ENCODE measurements around the gene SLC16A13. TPM values are rescaled to one million over a fixed set of nuclear protein-coding genes. Genes with fewer than 3 reads are reported as not detected.
"Not testable (repeated sequence)": the region's sequence is repeated elsewhere in the genome, so short reads cannot be mapped to it uniquely, and the experiment has no call there.

SLC16A13 gene
- total RNA-seq, 6 experiments from 2014 or later: 1.6 to 3.4 (median 1.9) TPM

GRCh38 chr17:7084088-7084487 lies 48.3 kb downstream of the SLC16A13 start:
- H3K36me3 Mint-ChIP-seq (ENCODE audit: low read depth): no peaks in the 10 kb centered on the region; the same call in 1 of the 2 replicates
- peaks cover 6% of the 10 kb centered on the region; the same call in 1 of the 2 replicates for H3K4me1 Mint-ChIP-seq (ENCODE audit: low read depth)
- TF ChIP-seq CTCF (IDR thresholded peaks at IDR 0.05): no peak
- peaks cover 32% of the 10 kb centered on the region for H3K27me3 Mint-ChIP-seq (ENCODE audit: insufficient read depth)
- H3K27ac Mint-ChIP-seq: no peak overlapping the region
- no peak for DNase-seq
- H3K4me3 Mint-ChIP-seq: no peak overlapping the region
- H3K9me3 Mint-ChIP-seq: no peaks in the 10 kb centered on the region

- H3K27me3 Mint-ChIP-seq (ENCODE audit: insufficient read depth): peaks cover 23% of the 10 kb centered on the region
- not testable (repeated sequence) for H3K36me3 Mint-ChIP-seq (ENCODE audit: low read depth); DNase-seq; H3K4me1 Mint-ChIP-seq (ENCODE audit: low read depth); H3K27ac Mint-ChIP-seq; H3K9me3 Mint-ChIP-seq; H3K4me3 Mint-ChIP-seq
Observed at GRCh38 chr17:7088442-7088841, 52.6 kb downstream of the SLC16A13 start.

GRCh38 chr17:7089570-7089969 lies 53.8 kb downstream of the SLC16A13 start:
- DNase-seq; H3K36me3 Mint-ChIP-seq (ENCODE audit: low read depth); H3K9me3 Mint-ChIP-seq; H3K4me3 Mint-ChIP-seq; H3K27ac Mint-ChIP-seq; H3K4me1 Mint-ChIP-seq (ENCODE audit: low read depth): not testable (repeated sequence)
- peaks cover 26% of the 10 kb centered on the region for H3K27me3 Mint-ChIP-seq (ENCODE audit: insufficient read depth)

Other genes with a start within 250 kb of the SLC16A13 start
- not detected for gene TEKT1, start 204.3 kb upstream of the SLC16A13 start, total RNA-seq (2021; fragmentation: NEBNext Ultra II Directional; extraction: Animal tissue kit (Norgen Biotek cat#: 25700))
- not detected for gene ALOX12, start 40.0 kb upstream of the SLC16A13 start, total RNA-seq (2021; fragmentation: NEBNext Ultra II Directional; extraction: Animal tissue kit (Norgen Biotek cat#: 25700))
- 100 to 1,000 TPM; 286 to 382 (median 343) TPM for gene RNASEK, start 23.4 kb upstream of the SLC16A13 start, total RNA-seq (2021; fragmentation: NEBNext Ultra II Directional; extraction: Animal tissue kit (Norgen Biotek cat#: 25700))
- not detected for gene BCL6B, start 13.0 kb upstream of the SLC16A13 start, total RNA-seq (2021; fragmentation: NEBNext Ultra II Directional; extraction: Animal tissue kit (Norgen Biotek cat#: 25700))
- not detected for gene SLC16A11, start 8.1 kb downstream of the SLC16A13 start, total RNA-seq (2021; fragmentation: NEBNext Ultra II Directional; extraction: Animal tissue kit (Norgen Biotek cat#: 25700))
- gene CLEC10A, start 44.2 kb downstream of the SLC16A13 start, total RNA-seq (2021; fragmentation: NEBNext Ultra II Directional; extraction: Animal tissue kit (Norgen Biotek cat#: 25700)): not detected
- gene ASGR2, start 78.8 kb downstream of the SLC16A13 start, total RNA-seq (2021; fragmentation: NEBNext Ultra II Directional; extraction: Animal tissue kit (Norgen Biotek cat#: 25700)): not detected
- gene ASGR1, start 143.4 kb downstream of the SLC16A13 start, total RNA-seq (2021; fragmentation: NEBNext Ultra II Directional; extraction: Animal tissue kit (Norgen Biotek cat#: 25700)): 1 to 10 TPM in 2 of 6 experiments, under 1 TPM in 4; 0.71 to 1.4 (median 0.83) TPM
- gene DLG4, start 183.8 kb downstream of the SLC16A13 start, total RNA-seq (2021; fragmentation: NEBNext Ultra II Directional; extraction: Animal tissue kit (Norgen Biotek cat#: 25700)): 10 to 100 TPM; 27.8 to 34.3 (median 28.1) TPM
- gene ACADVL, start 183.9 kb downstream of the SLC16A13 start, total RNA-seq (2021; fragmentation: NEBNext Ultra II Directional; extraction: Animal tissue kit (Norgen Biotek cat#: 25700)): 100 to 1,000 TPM; 378 to 463 (median 405) TPM
- 10 to 100 TPM; 24.9 to 29.1 (median 27.0) TPM for gene DVL2, start 198.5 kb downstream of the SLC16A13 start, total RNA-seq (2021; fragmentation: NEBNext Ultra II Directional; extraction: Animal tissue kit (Norgen Biotek cat#: 25700))
- 10 to 100 TPM; 57.0 to 75.0 (median 68.2) TPM for gene PHF23, start 203.4 kb downstream of the SLC16A13 start, total RNA-seq (2021; fragmentation: NEBNext Ultra II Directional; extraction: Animal tissue kit (Norgen Biotek cat#: 25700))
- gene GABARAP, start 206.4 kb downstream of the SLC16A13 start, total RNA-seq (2021; fragmentation: NEBNext Ultra II Directional; extraction: Animal tissue kit (Norgen Biotek cat#: 25700)): 100 to 1,000 TPM; 399 to 470 (median 426) TPM
- gene CTDNEP1, start 215.7 kb downstream of the SLC16A13 start, total RNA-seq (2021; fragmentation: NEBNext Ultra II Directional; extraction: Animal tissue kit (Norgen Biotek cat#: 25700)): 100 to 1,000 TPM; 127 to 168 (median 146) TPM
- 10 to 100 TPM; 28.7 to 36.1 (median 34.0) TPM for gene ELP5, start 216.2 kb downstream of the SLC16A13 start, total RNA-seq (2021; fragmentation: NEBNext Ultra II Directional; extraction: Animal tissue kit (Norgen Biotek cat#: 25700))
- gene CLDN7, start 226.5 kb downstream of the SLC16A13 start, total RNA-seq (2021; fragmentation: NEBNext Ultra II Directional; extraction: Animal tissue kit (Norgen Biotek cat#: 25700)): 1 to 10 TPM in 4 of 6 experiments, under 1 TPM in 2; 0.43 to 3.0 (median 1.7) TPM
- gene SLC2A4, start 245.7 kb downstream of the SLC16A13 start, total RNA-seq (2021; fragmentation: NEBNext Ultra II Directional; extraction: Animal tissue kit (Norgen Biotek cat#: 25700)): under 1 TPM in 5 of 6 experiments, not detected in 1; 0.07 to 0.09 (median 0.09) TPM